Ureter (tissue), 1 donor: ENCODE results near the gene MYOM1. TPM values are rescaled to one million over a fixed set of nuclear protein-coding genes. Genes with fewer than 3 reads are reported as not detected.
"Not testable (repeated sequence)": the region's sequence is repeated elsewhere in the genome, so short reads cannot be mapped to it uniquely, and the experiment has no call there.

Experiments
- DNase-seq: peaks from one replicate; pipeline ENCODE4 v3.0.0-alpha.2; 2020; ENCODE audit warnings: low spot score
- total RNA-seq: library from RNA; stranded (reverse); gene quantifications from one replicate; pipeline ENCODE4 v1.2.4, GENCODE V29; 2023
- donor health status: DM: yes; HTN: yes; CAD: no.

Gene MYOM1
- total RNA-seq, 1 donor from 2014 or later = 9.7 TPM

- DNase-seq = no peak
These were observed 184.1 kb downstream of the MYOM1 start for GRCh38 chr18:3035635-3036034.

- no peak for DNase-seq
These were observed 187.0 kb downstream of the MYOM1 start for GRCh38 chr18:3032721-3033120.

GRCh38 chr18:3029215-3029952 lies 190.4 kb downstream of the MYOM1 start:
- no peak for DNase-seq

GRCh38 chr18:3028115-3028514 lies 191.7 kb downstream of the MYOM1 start:
- not testable (repeated sequence) for DNase-seq

- no peak for DNase-seq
These were observed 192.3 kb downstream of the MYOM1 start for GRCh38 chr18:3027370-3027891.

- DNase-seq = no peak
These were observed 194.2 kb downstream of the MYOM1 start for GRCh38 chr18:3025544-3025943.

GRCh38 chr18:3023603-3024002 lies 196.2 kb downstream of the MYOM1 start:
- DNase-seq = not testable (repeated sequence)

Other genes with a start within 250 kb of the MYOM1 start
- gene LPIN2, start 206.8 kb downstream of the MYOM1 start, total RNA-seq = 14.1 TPM
- gene MYL12A, start 27.8 kb upstream of the MYOM1 start, total RNA-seq = 299 TPM
- 372 TPM for gene MYL12B, start 42.2 kb upstream of the MYOM1 start, total RNA-seq
- gene TGIF1, start 230.2 kb upstream of the MYOM1 start, total RNA-seq = 64.0 TPM